Cardiac septum (tissue), 1 donor: ENCODE results near the gene PSENEN. TPM values are rescaled to one million over a fixed set of nuclear protein-coding genes. Genes with fewer than 3 reads are reported as not detected.

Source experiments
- DNase-seq: peaks from one replicate; pipeline ENCODE4 v3.0.0-alpha.2; 2020; ENCODE audit warnings: low spot score
- intact Hi-C: fragments of 100-400 bp; cut with DNase I; formaldehyde crosslinking; loops from one replicate; pipeline ENCODE4 v1.14.0; 2022
- total RNA-seq: library from RNA; stranded (reverse); fragmentation: NEBNext Ultra II Directional; extraction: Animal tissue kit (Norgen Biotek cat#: 25700); gene quantifications from one replicate; pipeline ENCODE4 v1.2.1, GENCODE V29; 2021
- donor health status: DM: no; HTN: no; CAD: no.

Gene PSENEN
- total RNA-seq, 1 donor from 2014 or later, result 43.2 TPM

DNA sequence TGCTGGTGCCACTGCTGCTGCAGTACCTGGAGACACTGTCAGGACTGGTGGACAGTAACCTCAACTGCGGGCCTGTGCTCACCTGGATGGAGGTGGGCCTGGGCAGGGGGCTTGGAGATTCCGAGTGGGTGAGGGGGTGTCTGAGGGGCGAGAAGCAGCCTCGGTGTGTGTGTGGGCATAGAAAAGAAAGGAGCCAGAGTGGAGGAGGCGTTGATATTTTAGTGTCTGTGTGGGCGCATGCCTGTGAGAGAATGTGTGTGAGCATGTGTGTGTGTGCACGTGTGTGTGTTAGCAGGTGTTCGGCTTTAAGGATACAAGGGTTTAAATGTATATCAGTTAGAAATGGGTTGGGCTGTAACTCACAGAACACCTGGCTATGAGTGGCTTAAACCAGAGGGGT, 33.6 kb downstream of the PSENEN start:
- DNase-seq, result no peak
- intact Hi-C loops, result loop anchor here (10.0 kb wide), 1 partner anchor 86 kb away; the partner anchor contains the start of gene APLP1

GRCh38 chr19:35780058-35780457, 34.6 kb downstream of the PSENEN start:
- DNase-seq, result no peak
- intact Hi-C loops, result no loop called here

- intact Hi-C loops, result no loop called here
Measured at GRCh38 chr19:35780717-35781116, 35.3 kb downstream of the PSENEN start.

DNA sequence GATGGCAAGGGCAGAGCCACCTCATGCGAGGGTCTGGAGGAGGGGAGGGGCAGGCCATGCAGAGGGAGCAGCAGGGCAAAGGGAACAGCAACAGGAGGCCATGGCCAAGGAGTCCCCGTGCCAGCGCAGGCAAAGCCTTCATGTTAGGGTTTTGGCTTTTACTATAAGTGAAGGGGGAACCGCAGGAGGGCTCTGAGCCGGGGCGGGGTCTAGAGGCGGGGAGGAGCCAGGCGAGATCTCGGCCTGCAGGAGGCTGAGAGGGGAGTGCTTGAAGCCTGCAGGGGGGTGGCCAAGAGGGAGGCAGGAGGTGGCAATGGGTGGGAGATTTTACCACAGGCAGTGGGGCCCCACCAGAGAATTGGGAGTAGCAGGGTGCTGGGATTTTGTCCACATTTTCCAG, 36.2 kb downstream of the PSENEN start:
- DNase-seq, result no peak
- intact Hi-C loops, result no loop called here

More at GRCh38 chr19:35780717-35781116, 35.3 kb downstream of the PSENEN start:
- DNase-seq, result no peak

DNA sequence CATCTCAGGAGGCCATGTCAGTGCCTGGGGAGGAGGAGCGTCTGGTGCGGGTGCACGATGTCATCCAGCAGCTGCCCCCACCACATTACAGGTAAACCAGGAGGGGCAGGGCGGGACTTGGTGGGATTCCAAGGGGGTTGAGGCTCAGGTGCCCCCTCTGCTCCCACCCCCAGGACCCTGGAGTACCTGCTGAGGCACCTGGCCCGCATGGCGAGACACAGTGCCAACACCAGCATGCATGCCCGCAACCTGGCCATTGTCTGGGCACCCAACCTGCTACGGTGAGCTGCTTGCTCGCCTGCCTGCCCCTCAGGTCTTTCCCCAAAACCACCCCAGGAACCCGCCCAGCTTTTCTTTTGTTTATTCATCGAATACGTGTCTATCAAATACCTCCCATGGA, 37.1 kb downstream of the PSENEN start:
- no peak for DNase-seq
- intact Hi-C loops, result no loop called here

- DNase-seq, result no peak
- intact Hi-C loops, result no loop called here
Measured at GRCh38 chr19:35783469-35784434, 38.3 kb downstream of the PSENEN start.

GRCh38 chr19:35784503-35785338, 39.3 kb downstream of the PSENEN start:
- intact Hi-C loops, result no loop called here
- DNase-seq, result no peak

- no peak for DNase-seq
- intact Hi-C loops, result no loop called here
Measured at GRCh38 chr19:35785339-35785627, 39.8 kb downstream of the PSENEN start.

DNA sequence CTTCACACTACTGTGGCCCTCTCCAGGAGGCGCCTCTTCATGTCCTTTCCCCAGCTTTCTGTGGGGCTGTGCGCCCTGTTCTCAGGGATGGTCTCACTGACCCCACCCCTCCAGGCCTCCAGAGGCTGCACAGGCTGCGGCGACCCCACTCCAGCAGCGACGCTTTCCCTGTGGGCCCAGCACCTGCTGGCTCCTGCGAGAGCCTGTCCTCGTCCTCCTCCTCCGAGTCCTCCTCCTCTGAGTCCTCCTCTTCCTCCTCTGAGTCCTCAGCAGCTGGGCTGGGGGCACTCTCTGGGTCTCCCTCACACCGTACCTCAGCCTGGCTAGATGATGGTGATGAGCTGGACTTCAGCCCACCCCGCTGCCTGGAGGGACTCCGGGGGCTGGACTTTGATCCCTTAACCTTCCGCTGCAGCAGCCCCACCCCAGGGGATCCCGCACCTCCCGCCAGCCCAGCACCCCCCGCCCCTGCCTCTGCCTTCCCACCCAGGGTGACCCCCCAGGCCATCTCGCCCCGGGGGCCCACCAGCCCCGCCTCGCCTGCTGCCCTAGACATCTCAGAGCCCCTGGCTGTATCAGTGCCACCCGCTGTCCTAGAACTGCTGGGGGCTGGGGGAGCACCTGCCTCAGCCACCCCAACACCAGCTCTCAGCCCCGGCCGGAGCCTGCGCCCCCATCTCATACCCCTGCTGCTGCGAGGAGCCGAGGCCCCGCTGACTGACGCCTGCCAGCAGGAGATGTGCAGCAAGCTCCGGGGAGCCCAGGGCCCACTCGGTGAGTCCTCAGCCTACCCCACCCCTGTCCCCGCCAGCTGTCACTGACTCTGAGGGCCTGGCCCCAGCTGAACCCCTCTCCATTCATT, 41.1 kb downstream of the PSENEN start:
- intact Hi-C loops, result no loop called here
- no peak for DNase-seq

GRCh38 chr19:35787227-35787799, 41.9 kb downstream of the PSENEN start:
- DNase-seq, result no peak
- intact Hi-C loops, result no loop called here

DNA sequence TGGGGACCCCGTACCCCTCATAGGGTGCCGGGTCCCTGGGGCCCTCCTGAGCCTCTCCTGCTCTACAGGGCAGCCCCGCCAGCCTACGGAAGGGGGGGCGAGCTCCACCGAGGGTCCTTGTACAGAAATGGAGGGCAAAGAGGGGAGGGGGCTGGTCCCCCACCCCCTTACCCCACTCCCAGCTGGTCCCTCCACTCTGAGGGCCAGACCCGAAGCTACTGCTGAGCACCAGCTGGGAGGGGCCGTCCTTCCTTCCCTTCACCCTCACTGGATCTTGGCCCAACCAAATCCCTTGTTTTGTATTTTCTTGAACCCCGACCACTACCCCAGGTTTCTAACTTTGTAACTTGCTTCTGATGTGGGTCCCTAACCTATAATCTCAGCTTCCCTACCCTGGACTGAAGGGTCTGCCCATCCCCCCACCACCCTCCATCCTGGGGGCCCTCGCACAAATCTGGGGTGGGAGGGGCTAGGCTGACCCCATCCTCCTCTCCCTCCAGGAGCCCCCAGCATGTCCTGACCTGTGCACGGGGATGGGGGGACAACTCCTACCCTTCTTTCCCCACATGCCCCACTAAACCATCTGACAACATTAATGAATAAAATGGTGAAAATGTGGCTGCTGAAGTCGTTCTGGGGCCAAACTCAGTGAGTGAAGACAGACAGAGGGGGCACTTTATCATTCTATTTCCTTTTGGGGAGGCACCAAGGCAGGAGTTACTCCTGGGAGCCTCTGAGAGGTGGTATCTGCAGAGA, 42.9 kb downstream of the PSENEN start:
- DNase-seq, result no peak

DNA sequence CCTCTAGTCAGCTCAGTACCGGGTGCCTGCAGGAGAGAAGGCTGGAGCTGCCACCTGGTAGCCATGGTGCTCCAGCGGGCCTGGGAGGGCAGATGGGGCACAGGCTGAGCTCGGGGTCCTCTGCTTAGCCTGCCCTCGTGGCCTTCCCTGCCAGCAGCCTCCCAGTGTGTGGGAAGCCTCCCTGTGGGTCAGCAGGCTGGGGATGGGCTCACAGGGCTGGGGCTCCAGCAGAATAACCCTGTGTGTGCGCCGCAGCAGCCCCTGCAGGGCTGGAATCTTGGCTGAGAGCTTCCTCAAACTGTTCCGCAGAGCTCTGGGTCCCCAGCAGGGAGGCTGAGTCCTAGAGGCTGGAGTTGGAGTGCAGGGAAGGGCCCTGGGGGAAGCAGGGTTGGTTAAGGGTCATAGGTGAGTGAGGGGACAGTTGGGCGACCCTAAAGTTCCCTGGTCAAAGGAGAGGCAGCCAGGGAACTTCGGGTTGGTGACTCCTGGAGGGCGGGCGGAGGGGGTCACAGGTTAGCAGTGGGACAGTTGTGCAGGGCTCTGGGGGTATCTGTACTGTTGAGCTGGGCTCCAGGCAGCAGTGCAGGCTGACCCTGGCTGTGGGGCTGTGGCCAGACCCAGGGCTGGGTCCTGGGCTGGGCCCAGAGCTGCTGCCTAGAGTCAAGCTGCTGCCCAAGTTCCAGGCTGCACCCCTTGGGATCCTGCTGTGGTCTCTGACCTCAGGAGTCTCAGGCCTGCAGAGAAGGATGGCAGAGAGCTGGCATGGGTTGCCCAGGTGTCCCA, 43.9 kb downstream of the PSENEN start:
- intact Hi-C loops, result no loop called here
- DNase-seq, result no peak

More for the DNA sequence above, 42.9 kb downstream of the PSENEN start:
- intact Hi-C loops, result no loop called here

DNA sequence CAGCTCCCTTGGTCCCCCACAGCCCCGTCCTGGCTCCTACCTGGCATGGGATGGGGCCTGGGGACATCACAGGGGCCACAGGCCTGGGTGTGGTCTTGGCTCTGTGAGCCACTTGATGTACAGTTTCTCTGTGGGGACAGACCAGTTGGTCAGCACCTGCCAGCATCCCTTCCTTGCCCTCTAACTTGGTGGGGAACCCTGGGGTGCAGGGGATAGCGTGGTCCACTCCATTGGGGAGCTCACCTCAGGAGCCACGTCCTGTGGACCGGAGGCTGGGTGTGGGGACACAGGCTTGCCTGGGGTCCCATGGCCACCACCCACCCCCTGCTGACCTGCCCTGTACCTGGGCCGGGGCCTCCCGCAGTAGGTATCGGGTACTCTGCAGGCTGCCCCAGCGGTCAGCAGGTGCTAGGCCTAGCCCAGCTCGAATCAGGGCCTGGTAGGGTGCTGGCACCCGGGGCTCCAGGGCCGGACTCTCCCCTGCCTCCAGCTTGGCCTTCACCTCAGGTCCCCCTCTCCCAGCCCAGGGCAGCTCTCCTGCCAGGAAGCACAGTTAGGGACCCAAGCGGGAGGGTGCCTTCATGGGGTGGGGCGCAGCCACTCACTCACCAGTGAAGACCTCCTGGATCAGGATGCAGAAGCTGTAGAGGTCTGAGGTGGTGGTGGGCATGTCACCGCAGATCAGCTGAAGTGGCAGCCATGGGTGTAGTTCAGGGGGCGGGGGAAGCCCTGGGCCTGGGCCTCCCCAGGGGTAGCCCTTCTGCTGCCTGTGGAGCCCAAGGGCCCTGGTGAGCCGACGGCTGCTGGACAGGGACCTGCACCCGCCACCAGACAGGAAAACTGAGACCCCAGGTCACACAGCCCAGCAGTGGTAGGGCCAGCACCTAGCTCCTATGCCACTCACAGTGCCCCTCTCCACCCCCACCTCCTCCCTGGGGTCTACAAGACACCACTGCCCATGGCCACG, 44.8 kb downstream of the PSENEN start:
- no peak for DNase-seq
- intact Hi-C loops, result no loop called here

DNA sequence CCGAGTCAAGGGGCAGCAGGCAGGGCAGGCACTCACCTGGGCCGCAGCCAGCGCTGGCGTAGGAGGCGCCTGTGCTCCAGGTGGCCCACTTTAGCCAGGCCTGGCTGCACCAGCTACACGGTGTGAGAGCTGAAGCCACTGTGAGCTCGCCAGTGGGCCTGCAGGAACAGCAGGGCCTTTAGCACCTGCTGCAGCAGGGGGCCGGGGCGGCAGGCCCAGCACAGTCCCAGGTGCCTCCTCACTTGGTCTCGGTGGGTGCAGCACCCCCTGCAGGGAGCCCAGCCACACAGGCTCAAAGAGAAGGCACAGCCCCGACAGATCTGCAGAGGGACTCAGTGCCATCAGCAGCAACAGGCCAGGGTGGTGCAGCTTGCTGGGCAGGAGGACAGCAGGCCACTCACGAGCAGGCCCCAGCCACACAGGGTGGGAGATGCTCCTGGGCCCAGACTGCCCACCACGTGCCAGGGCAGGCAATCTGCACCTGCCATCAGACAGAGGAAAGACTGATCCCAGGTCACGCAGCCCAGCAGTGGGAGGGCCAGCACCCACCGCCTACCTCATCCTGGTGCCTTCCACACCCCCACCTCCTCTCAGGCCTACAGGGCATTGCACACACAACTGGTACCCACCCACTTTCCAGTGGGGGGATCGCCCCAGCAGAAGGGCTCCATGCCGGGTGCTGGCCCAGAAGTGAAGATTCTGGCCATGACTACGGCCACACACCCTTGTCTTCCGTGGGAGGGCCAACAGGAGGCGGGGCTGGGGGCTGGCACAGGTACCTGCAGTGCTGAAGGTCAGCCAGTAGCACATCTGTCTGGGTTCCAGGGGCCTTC, 45.7 kb downstream of the PSENEN start:
- intact Hi-C loops, result no loop called here
- no peak for DNase-seq

GRCh38 chr19:35791814-35792279, 46.4 kb downstream of the PSENEN start:
- DNase-seq, result no peak
- intact Hi-C loops, result no loop called here

DNA sequence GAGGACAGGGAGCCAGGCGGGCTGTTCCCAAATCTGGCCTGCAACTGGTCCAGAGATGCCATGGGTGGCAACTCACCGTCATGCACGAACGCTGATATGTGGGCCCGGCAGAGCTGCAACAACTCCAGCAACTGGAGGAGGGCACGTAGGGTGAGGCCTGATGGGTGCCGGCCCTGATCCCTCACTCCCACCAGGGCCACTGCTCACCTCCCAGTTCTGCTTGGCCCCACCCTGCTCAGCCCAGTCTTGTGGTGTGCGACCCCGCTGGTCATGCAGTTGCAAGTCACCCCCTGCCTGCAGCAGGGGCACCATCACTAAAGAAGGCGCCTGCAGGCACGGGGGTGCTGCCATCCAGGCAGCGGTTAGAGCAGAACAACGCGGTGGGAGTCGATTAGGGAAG, 46.9 kb downstream of the PSENEN start:
- DNase-seq, result no peak
- intact Hi-C loops, result no loop called here
